ENCODE results near the gene MPEG1. TPM values are rescaled to one million over a fixed set of nuclear protein-coding genes. Genes with fewer than 3 reads are reported as not detected.
A peak's percentile ranks its signal among the peaks of the same experiment; 100 is the strongest.

MPEG1 gene
- total and polyA plus RNA-seq, 11 donors: 1.4 to 78.6 (median 6.4) TPM

GRCh38 chr11:59259867-59260475 is 47.2 kb upstream of the MPEG1 start:
- 80 to 91% (median 88%) methylated on average over 9 of the region's 9 CpGs for WGBS, 4 donors
- Histone ChIP-seq H3K4me1 (peaks cover 0 to under 1% (median 0%) of the 10 kb centered on the region in 12 donors), H3K4me3 (no peak overlapping the region), H3K9me3 (no peaks in the 10 kb centered on the region), H3K27me3 (no peaks in the 10 kb centered on the region), H3K27ac (no peak overlapping the region), H3K36me3 (no peaks in the 10 kb centered on the region)
- DNase-seq: no peak
- no peak for ATAC-seq
- TF ChIP-seq POLR2A (IDR thresholded peaks at IDR 0.05) (no peak), CTCF (IDR thresholded peaks at IDR 0.05) (no peak)
- intact Hi-C loops (cut with DNase I): no loop called here

- H3K4me1 ChIP-seq: peaks cover 0 to 10% (median 0%) of the 10 kb centered on the region in 12 donors
- H3K4me3 ChIP-seq: no peak overlapping the region
- no peaks in the 10 kb centered on the region for H3K36me3 ChIP-seq
- 64 to 85% (median 74%) methylated on average over 4 of the region's 4 CpGs for WGBS, 4 donors
- ATAC-seq (no peak), DNase-seq (no peak)
- no peaks in the 10 kb centered on the region for H3K9me3 ChIP-seq
- intact Hi-C loops (cut with DNase I): no loop called here
- TF ChIP-seq POLR2A (IDR thresholded peaks at IDR 0.05) (no peak), CTCF (IDR thresholded peaks at IDR 0.05) (no peak)
- H3K27ac ChIP-seq: no peak overlapping the region
- no peaks in the 10 kb centered on the region for H3K27me3 ChIP-seq
Observed at GRCh38 chr11:59259047-59259446, 46.3 kb upstream of the MPEG1 start.

DNA sequence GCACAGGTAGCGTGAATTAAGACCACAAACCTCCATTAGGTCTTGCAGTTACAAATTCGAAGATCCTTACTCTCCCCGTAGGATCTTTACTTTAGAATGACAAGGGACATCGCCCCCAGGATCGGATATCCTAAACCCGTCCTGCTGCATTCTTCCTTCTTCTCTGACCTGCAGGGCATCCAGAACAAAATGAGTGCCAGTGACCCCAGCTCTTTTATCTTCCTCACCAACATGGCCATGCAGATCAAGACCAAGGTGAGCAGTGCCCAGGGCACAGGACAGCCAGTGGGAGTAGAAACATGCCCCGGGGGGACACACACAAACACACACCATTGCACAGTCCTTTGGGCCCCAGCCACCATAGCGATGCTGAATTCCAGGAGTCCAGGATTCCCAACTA is 42.6 kb upstream of the MPEG1 start:
- intact Hi-C loops (cut with DNase I): no loop called here
- Histone ChIP-seq H3K27ac (no peak overlapping the region), H3K4me3 (no peak overlapping the region), H3K27me3 (no peaks in the 10 kb centered on the region), H3K9me3 (no peaks in the 10 kb centered on the region), H3K4me1 (peaks cover 0 to 11% (median 0%) of the 10 kb centered on the region in 12 donors), H3K36me3 (no peaks in the 10 kb centered on the region)
- DNase-seq (no peak), ATAC-seq (no peak)
- WGBS, 4 donors: 70 to 73% (median 72%) methylated on average over 8 of the region's 8 CpGs
- no peak for TF ChIP-seq POLR2A (IDR thresholded peaks at IDR 0.05)
- no peak for TF ChIP-seq CTCF (IDR thresholded peaks at IDR 0.05)

- intact Hi-C loops (cut with DNase I): no loop called here
- Histone ChIP-seq H3K27ac (peak overlapping the region in 1 of 12 donors; percentile 27), H3K36me3 (no peaks in the 10 kb centered on the region), H3K4me3 (no peak overlapping the region), H3K9me3 (no peaks in the 10 kb centered on the region), H3K27me3 (no peaks in the 10 kb centered on the region), H3K4me1 (peaks cover 0 to 11% (median 0%) of the 10 kb centered on the region in 12 donors)
- no peak for TF ChIP-seq CTCF (IDR thresholded peaks at IDR 0.05)
- TF ChIP-seq POLR2A (IDR thresholded peaks at IDR 0.05): no peak
- no peak for DNase-seq
- ATAC-seq: no peak
Observed at GRCh38 chr11:59254286-59254685, 41.6 kb upstream of the MPEG1 start.
